PC-9 (cell line): ENCODE results near the gene KAT8. TPM values are rescaled to one million over a fixed set of nuclear protein-coding genes. Genes with fewer than 3 reads are reported as not detected.

ENCODE experiments used
- BruUV-seq: library from RNA; stranded (reverse); fragments of 400-500 nt; replicated peaks from 2 replicates; lab custom pipeline; 2021; lab: Mats Ljungman, UMichigan
- CTCF ChIA-PET: fragments of 300-600 bp; sonication (Branson Sonifier 250); formaldehyde crosslinking; loops from one replicate; lab custom pipeline; 2022; ENCODE audit warnings: antibody characterized with exemption; lab: Charles Lee
- POLR2A ChIA-PET: fragments of 300-600 bp; sonication (Branson Sonifier 250); formaldehyde crosslinking; loops from one replicate; lab custom pipeline; 2022; ENCODE audit warnings: antibody characterized with exemption; ENCODE audit not compliant: unreplicated experiment; lab: Charles Lee
- DNase-seq, 2 experiments: peaks; one replicate each; pipeline versions ENCODE4 v3.0.0 to v3.0.0-alpha.2; 2015 to 2022; ENCODE audit warnings: mixed read lengths in 1 of 2
- H2AFZ ChIP-seq: fragments of 200-600 bp; sonication (generic); 2 replicates; pipeline ENCODE4 v1.8.1; 2017; ENCODE audit warnings: antibody characterized with exemption
- H3F3A ChIP-seq: fragments of 200-600 bp; sonication (generic); 2 replicates; pipeline ENCODE4 v1.8.1; 2017; ENCODE audit warnings: antibody characterized with exemption, mild to moderate bottlenecking, low read depth; ENCODE audit not compliant: insufficient read depth
- H3K27ac ChIP-seq: fragments of 200-600 bp; sonication (generic); 2 replicates; pipeline ENCODE4 v1.6.1; 2016; ENCODE audit warnings: mixed run types
- H3K27me3 ChIP-seq: fragments of 200-600 bp; sonication (generic); 2 replicates; pipeline ENCODE4 v1.6.1; 2016; ENCODE audit warnings: low read depth, mixed run types; ENCODE audit not compliant: insufficient read depth
- H3K36me3 ChIP-seq: fragments of 200-600 bp; sonication (generic); 2 replicates; pipeline ENCODE4 v1.6.1; 2016; ENCODE audit warnings: low read depth, mixed run types
- H3K4me1 ChIP-seq: fragments of 200-600 bp; sonication (generic); replicated peaks from 2 replicates; pipeline ENCODE4 v1.6.1; 2016; ENCODE audit warnings: mixed run types; ENCODE audit not compliant: insufficient read depth
- H3K4me2 ChIP-seq: fragments of 200-600 bp; sonication (generic); 2 replicates; pipeline ENCODE4 v1.6.1; 2017; ENCODE audit warnings: mixed run types
- H3K4me3 ChIP-seq: fragments of 200-600 bp; sonication (generic); 2 replicates; pipeline ENCODE4 v1.6.1; 2016; ENCODE audit warnings: mixed run types
- H3K79me2 ChIP-seq: fragments of 200-600 bp; sonication (generic); 2 replicates; pipeline ENCODE4 v1.6.1; 2017; ENCODE audit warnings: low read depth, mixed run types
- H3K9me2 ChIP-seq: fragments of 200-600 bp; sonication (generic); 2 replicates; pipeline ENCODE4 v1.8.1; 2017; ENCODE audit warnings: mild to moderate bottlenecking; ENCODE audit not compliant: insufficient read depth
- H3K9me3 ChIP-seq: fragments of 200-600 bp; sonication (generic); 2 replicates; pipeline ENCODE4 v1.8.1; 2016; ENCODE audit warnings: low read depth; ENCODE audit not compliant: insufficient read depth
- H4K20me1 ChIP-seq: fragments of 200-600 bp; sonication (generic); 2 replicates; pipeline ENCODE4 v1.8.1; 2017; ENCODE audit not compliant: insufficient read depth
- EZH2 ChIP-seq: fragments of 200-600 bp; sonication (generic); IDR thresholded peaks from 2 replicates; pipeline ENCODE4 v1.8.0; 2017; ENCODE audit warnings: antibody characterized with exemption, low read depth
- intact Hi-C: fragments of 100-400 bp; cut with micrococcal nuclease; formaldehyde crosslinking; loops from one replicate; pipeline ENCODE4 v1.10.0; 2022; ENCODE audit not compliant: unreplicated experiment
- total RNA-seq: library from RNA; stranded (reverse); gene quantifications from 2 replicates; pipeline ENCODE4 v1.2.3, GENCODE V29; 2021
- TF ChIP-seq, protein P1 (sequence below): fragments of 200-600 bp; sonication (generic); conservative IDR thresholded peaks from 2 replicates; pipeline ENCODE4 v1.6.1; 2017; ENCODE audit warnings: mixed run types, antibody characterized with exemption, mild to moderate bottlenecking, moderate library complexity

Gene KAT8
- total RNA-seq, 1 experiment from 2014 or later, result 81.4 TPM

DNA sequence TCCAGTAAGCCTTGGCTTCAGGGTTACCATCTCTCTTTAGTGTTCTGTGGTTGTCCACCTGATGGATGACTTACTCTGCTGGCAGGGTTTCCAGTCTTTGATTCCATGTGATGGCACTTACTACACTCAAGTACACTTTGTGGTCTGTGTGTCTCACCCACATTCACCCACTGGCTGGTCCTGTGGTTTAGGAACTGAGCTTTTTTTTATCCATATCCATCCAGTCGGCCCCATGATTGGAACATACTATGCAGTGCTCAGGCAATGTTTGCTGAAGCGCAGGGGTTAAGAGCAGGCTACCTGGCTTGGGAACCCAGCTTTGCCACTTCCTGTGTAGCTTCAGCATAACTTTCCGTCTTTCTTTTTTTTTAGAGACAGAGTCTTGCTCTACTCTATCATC is 59.7 kb downstream of the KAT8 start:
- Histone ChIP-seq H3K36me3 (peaks cover 10% of the 10 kb centered on the region), H2AFZ (no peak overlapping the region), H3K4me1 (peaks cover 13% of the 10 kb centered on the region), H3F3A (peaks cover 8% of the 10 kb centered on the region; the same call in 1 of the 2 replicates), H4K20me1 (peaks cover 18% of the 10 kb centered on the region), H3K4me3 (no peak overlapping the region), H3K9me2 (no peaks in the 10 kb centered on the region), H3K9me3 (no peaks in the 10 kb centered on the region), H3K27ac (no peak overlapping the region), H3K4me2 (no peak overlapping the region), H3K27me3 (no peaks in the 10 kb centered on the region), H3K79me2 (peaks cover 31% of the 10 kb centered on the region)
- no peak for TF ChIP-seq EZH2
- TF ChIP-seq, protein P1, sequence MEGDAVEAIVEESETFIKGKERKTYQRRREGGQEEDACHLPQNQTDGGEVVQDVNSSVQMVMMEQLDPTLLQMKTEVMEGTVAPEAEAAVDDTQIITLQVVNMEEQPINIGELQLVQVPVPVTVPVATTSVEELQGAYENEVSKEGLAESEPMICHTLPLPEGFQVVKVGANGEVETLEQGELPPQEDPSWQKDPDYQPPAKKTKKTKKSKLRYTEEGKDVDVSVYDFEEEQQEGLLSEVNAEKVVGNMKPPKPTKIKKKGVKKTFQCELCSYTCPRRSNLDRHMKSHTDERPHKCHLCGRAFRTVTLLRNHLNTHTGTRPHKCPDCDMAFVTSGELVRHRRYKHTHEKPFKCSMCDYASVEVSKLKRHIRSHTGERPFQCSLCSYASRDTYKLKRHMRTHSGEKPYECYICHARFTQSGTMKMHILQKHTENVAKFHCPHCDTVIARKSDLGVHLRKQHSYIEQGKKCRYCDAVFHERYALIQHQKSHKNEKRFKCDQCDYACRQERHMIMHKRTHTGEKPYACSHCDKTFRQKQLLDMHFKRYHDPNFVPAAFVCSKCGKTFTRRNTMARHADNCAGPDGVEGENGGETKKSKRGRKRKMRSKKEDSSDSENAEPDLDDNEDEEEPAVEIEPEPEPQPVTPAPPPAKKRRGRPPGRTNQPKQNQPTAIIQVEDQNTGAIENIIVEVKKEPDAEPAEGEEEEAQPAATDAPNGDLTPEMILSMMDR, result no peak
- ChIA-PET POLR2A (interaction anchor here (0.5 to 0.6 kb wide), 2 partner anchors 264 to 527 kb away, joined by 4 to 5 read pairs; no protein-coding TSS in a partner anchor), CTCF (no interaction called here)
- no peak for DNase-seq
- no TSS peak for BruUV-seq
- intact Hi-C loops, result no loop called here

DNA sequence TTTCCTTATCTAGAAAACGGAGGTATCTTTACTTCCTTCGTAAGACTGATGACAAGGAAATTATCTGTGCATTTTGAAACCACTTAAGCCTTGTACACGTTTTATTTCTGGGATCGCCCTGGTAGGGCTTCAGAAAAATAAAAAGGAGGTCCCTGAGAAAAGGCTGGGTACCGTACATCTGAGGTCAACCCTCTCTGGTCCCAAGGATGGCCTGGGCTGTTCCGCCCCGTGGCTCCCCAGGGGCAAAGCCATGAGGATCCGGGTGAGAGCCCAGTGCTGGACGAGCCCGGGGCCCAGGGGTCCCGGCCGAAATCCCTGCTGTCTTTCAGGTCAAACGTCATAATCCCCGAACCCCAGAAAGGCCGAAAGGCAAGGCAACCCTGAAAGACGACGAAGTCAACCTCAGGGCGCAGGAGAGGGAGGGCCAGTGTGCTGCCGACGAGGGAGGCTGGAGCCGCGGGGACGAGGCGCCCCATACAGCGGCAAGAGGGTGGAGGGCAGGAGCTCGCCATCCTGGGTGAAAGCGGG is 61.8 kb downstream of the KAT8 start:
- Histone ChIP-seq H4K20me1 (peaks cover 39% of the 10 kb centered on the region), H3K27me3 (no peaks in the 10 kb centered on the region), H3K4me2 (peak overlapping the region; percentile 91), H3K27ac (peak overlapping the region; percentile 94), H3K79me2 (peaks cover 53% of the 10 kb centered on the region), H3K9me3 (no peaks in the 10 kb centered on the region), H3K9me2 (no peaks in the 10 kb centered on the region), H2AFZ (peak overlapping the region; percentile 91), H3F3A (peaks cover 29% of the 10 kb centered on the region; the same call in 1 of the 2 replicates), H3K4me1 (peaks cover 22% of the 10 kb centered on the region), H3K4me3 (peak overlapping the region; percentile 83), H3K36me3 (peaks cover 31% of the 10 kb centered on the region)
- intact Hi-C loops, result loop anchor here (1.0 kb wide), 1 partner anchor 29 kb away; the partner anchor contains the start of gene PRSS36
- TF ChIP-seq, protein P1, result no peak
- TF ChIP-seq EZH2, result no peak
- CTCF ChIA-PET, result interaction anchor here (1.7 kb wide), 1 partner anchor 37 kb away, joined by 10 read pairs; no protein-coding TSS in a partner anchor
- DNase-seq, result no peak
- POLR2A ChIA-PET, result interaction anchor here (0.5 to 1.7 kb wide), 10 partner anchors 14 to 694 kb away, joined by 3 to 20 read pairs (median 6); partner anchors contain the start of genes KAT8, PYCARD and ZNF267
- TSS peak; percentile 94 for BruUV-seq

DNA sequence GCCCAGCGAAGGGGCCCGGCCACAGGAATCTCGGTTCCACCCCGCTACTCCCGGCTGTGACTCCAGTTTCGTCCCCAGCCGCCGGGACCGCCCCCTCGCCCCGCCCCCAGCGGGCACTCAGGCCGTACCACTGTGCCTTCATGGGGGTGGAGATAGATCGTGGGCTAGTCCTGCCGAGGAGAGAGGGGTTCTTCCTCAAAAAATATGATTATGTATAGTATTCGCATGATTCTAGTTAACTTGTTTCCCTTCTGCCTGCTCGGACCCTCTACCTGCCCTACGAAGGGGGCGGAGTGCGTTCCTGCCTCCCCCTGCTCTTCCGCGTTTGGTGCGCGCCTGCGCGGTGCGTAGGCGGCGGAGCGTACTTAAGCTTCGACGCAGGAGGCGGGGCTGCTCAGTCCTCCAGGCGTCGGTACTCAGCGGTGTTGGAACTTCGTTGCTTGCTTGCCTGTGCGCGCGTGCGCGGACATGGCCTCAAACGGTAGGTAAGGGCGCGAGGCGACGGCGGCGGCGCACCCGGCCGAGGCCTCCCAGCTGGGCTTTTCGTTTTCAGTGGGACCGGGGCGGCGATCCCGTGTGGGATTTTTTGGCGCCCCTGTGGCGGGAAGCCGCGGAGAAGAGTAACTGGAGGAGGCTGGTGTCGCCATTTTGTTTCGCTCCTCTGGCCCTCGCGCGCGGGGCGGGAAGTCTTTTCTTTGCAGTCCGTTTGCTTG is 62.4 kb downstream of the KAT8 start, which contains the start of gene FUS:
FUS (plus strand) TSS at position 393 of the 713 bp plus-strand sequence; CDS start at position 469, 76 bp downstream.
- H3K4me1 ChIP-seq, result peaks cover 22% of the 10 kb centered on the region
- CTCF ChIA-PET, result interaction anchor here (0.6 to 1.7 kb wide), 3 partner anchors 38 to 185 kb away, joined by 3 to 21 read pairs (median 10); no protein-coding TSS in a partner anchor
- no peaks in the 10 kb centered on the region for H3K9me2 ChIP-seq
- H3K79me2 ChIP-seq, result peaks cover 59% of the 10 kb centered on the region
- peak within 1 kb of the TSS; percentile 94 for H3K27ac ChIP-seq
- H4K20me1 ChIP-seq, result peaks cover 45% of the 10 kb centered on the region
- intact Hi-C loops, result loop anchor here (1.0 kb wide), 4 partner anchors 30 to 183 kb away; partner anchors contain the start of genes PRSS36, ZNF646 and ZNF668
- peaks cover 35% of the 10 kb centered on the region for H3K36me3 ChIP-seq
- BruUV-seq, result no TSS peak
- H2AFZ ChIP-seq, result peak within 1 kb of the TSS; percentile 91
- POLR2A ChIA-PET, result interaction anchor here (0.5 to 1.7 kb wide), 16 partner anchors 13 to 694 kb away, joined by 3 to 20 read pairs (median 5); partner anchors contain the start of genes KAT8, PYCARD, ZNF267 and ZNF843
- H3F3A ChIP-seq, result peaks cover 35% of the 10 kb centered on the region
- no peaks in the 10 kb centered on the region for H3K9me3 ChIP-seq
- no peaks in the 10 kb centered on the region for H3K27me3 ChIP-seq
- TF ChIP-seq EZH2, result no peak
- TF ChIP-seq, protein P1, result no peak
- peak within 1 kb of the TSS; percentile 83 for H3K4me3 ChIP-seq
- peak; percentile 80 to 93 for DNase-seq
- peak within 1 kb of the TSS; percentile 91 for H3K4me2 ChIP-seq
